GM12865 (cell line): ENCODE results near the gene TSC1.

Experiments used
- DNase-seq: peaks from one replicate; pipeline ENCODE4 v3.0.0; 2010; ENCODE audit warnings: low read depth
- H3K4me3 ChIP-seq: 2 replicates; pipeline ENCODE4 v1.5.1; 2011; ENCODE audit warnings: mild to moderate bottlenecking, low read depth, low read length, control low read depth
- CTCF ChIP-seq: IDR thresholded peaks from 2 replicates; pipeline ENCODE4 v1.5.1; 2011; ENCODE audit warnings: low read length, control low read depth, low read depth, inconsistent platforms; ENCODE audit not compliant: insufficient read depth; ENCODE audit errors: missing control alignments

TSC1 gene

GRCh38 chr9:132894346-132894745 is 50.1 kb downstream of the TSC1 start:
- no peak overlapping the region for H3K4me3 ChIP-seq
- no peak for DNase-seq
- TF ChIP-seq CTCF: no peak

DNA sequence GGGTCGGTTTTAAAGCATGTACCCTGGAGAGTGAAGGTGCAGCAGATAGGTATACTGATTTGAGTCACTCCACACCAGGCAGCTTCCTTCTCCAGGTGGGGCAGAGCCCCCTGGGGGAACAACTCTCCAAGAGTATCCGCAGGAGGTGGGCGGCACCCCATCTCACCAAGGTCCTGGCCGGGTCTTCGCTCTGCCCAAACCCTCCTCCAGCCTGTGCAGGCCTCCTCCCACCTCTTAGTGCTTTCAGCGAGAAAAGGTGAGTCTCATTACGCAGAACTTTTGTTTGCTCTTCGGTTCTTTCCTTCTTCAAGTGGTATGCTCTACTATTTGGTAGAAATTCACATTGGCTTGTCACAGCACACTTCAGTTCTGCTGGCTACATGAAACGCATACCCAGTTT is 52.0 kb downstream of the TSC1 start:
- no peak overlapping the region for H3K4me3 ChIP-seq
- DNase-seq: no peak
- no peak for TF ChIP-seq CTCF

- no peak for TF ChIP-seq CTCF
- H3K4me3 ChIP-seq: no peak overlapping the region
- DNase-seq: no peak
Observed at GRCh38 chr9:132888151-132888550, 56.3 kb downstream of the TSC1 start.

DNA sequence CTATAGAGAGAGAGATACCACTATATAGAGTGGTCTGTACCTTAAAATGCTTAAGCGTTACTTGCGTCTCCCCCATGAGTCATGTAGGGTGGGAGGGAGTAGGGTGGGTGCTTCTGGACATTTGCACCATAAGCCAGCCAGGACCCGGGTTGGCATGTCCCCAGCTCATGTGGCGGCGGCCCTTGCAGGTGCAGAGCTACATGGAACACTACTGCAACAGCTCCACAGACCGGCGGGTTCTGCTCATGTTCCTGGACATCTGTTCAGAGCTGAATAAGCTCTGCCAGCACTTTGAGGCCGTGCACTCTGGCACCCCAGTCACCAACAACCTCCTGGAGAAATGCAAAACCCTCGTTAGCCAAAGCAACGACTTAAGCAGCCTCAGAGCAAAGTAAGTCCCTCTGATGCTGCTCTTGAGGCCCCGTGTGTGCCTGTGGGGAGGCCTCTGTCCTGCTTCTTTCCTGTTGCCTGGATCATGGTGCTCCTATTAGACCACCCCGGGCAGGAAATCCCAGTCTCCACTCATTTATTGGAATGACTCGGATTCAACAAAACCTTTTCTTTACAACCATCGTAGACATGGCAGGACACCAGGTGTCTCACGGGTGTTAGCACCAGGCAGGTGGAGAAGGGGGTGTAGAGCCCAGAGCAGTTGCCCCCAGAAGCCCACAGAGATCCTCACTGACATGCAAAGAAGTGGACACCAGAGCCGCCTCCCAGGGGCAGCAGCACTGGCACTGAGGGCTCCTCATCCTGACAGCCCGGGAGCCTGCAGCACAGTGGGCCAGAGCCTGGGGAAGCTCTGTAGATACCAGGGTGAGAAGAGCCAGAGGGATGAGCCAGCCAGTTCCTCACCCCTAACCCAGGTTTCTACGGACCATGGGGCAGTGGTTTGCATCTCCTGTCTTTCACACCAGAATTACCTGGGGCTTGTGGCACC is 57.0 kb downstream of the TSC1 start:
- H3K4me3 ChIP-seq: no peak overlapping the region
- TF ChIP-seq CTCF: no peak
- DNase-seq: no peak

DNA sequence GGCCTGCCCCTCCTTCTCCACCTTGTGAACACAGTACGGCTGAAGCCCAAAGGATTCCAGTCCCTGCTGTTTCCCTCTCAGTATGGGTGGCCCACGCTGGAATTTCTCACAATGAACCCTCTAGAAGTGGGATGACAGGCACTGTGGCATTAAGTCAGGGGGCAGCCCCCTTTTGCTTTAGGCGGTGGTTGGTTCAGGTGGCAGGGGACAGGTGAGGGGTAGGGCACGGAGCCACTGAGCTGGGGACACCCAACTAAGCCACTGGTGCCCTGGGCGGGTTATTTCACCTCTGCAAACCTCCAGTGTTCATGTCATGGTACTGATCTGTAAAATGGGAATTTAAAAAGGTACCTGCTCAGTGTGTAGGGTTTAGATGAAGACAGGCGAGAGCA is 58.1 kb downstream of the TSC1 start:
- no peak for DNase-seq
- H3K4me3 ChIP-seq: no peak overlapping the region
- TF ChIP-seq CTCF: no peak

DNA sequence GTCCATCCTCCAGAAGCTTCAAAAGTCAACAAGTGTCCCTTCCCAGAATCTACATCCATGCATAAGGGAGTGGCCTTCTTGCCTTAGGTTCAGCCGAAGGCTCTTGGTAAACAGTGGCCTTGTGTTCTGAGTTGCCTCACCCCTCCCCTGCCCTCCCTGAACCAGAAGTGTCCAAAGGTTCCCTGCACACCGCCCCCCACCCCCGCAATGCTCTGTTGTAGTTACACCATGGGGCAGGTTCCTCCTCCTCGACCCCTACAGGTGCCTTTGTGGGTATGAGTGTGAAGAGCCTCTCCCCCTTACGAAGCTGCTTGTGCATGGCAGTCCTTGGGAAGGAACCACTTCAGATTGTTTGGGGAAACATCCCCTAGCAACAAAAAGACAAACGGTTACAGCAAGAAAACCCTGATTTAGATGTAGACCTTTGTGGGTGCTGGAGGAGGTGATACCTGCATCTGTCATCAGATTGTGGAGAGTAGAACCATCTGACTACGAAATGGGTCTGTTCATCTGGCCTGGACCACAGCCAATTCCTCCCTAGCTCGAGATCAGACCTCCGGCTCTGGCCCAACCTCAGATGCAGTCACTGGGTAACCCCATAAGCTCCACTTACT is 58.6 kb downstream of the TSC1 start:
- DNase-seq: no peak
- TF ChIP-seq CTCF: no peak
- H3K4me3 ChIP-seq: no peak overlapping the region
